H9 (cell line): ENCODE data around the gene B3GNT9. TPM values are rescaled to one million over a fixed set of nuclear protein-coding genes. Genes with fewer than 3 reads are reported as not detected.

Experiments
- DNase-seq: peaks from one replicate; pipeline ENCODE4 v3.0.0-alpha.2; 2017
- H2AFZ ChIP-seq: one replicate; pipeline ENCODE4 v1.6.1; 2013; ENCODE audit warnings: mild to moderate bottlenecking, low read length, control low read depth, moderate library complexity
- H2AK5ac ChIP-seq: 2 replicates; pipeline ENCODE4 v1.6.1; 2013; ENCODE audit warnings: low read length, control low read depth, mixed read lengths; ENCODE audit not compliant: insufficient read length
- H2BK120ac ChIP-seq: one replicate; pipeline ENCODE4 v1.6.1; 2013; ENCODE audit warnings: low read depth, mild to moderate bottlenecking, low read length, control low read depth, inconsistent platforms; ENCODE audit not compliant: poor library complexity, severe bottlenecking
- H2BK12ac ChIP-seq: 2 replicates; pipeline ENCODE4 v1.6.1; 2013; ENCODE audit warnings: low read length, control low read depth, mixed read lengths, low read depth; ENCODE audit not compliant: insufficient read length
- H2BK15ac ChIP-seq: 2 replicates; pipeline ENCODE4 v1.6.1; 2013; ENCODE audit warnings: low read depth, low read length, control low read depth
- H2BK20ac ChIP-seq: one replicate; pipeline ENCODE4 v1.6.1; 2013; ENCODE audit warnings: low read depth, mild to moderate bottlenecking, low read length, control low read depth, inconsistent platforms; ENCODE audit not compliant: poor library complexity, severe bottlenecking
- H2BK5ac ChIP-seq: 2 replicates; pipeline ENCODE4 v1.6.1; 2013; ENCODE audit warnings: low read length, control low read depth, mixed read lengths; ENCODE audit not compliant: insufficient read length
- H3K14ac ChIP-seq: 2 replicates; pipeline ENCODE4 v1.6.1; 2013; ENCODE audit warnings: low read length, control low read depth; ENCODE audit not compliant: insufficient read depth
- H3K18ac ChIP-seq: 2 replicates; pipeline ENCODE4 v1.6.1; 2013; ENCODE audit warnings: low read depth, mild to moderate bottlenecking, mixed read lengths, low read length, control low read depth; ENCODE audit not compliant: insufficient read length
- H3K23ac ChIP-seq: 2 replicates; pipeline ENCODE4 v1.6.1; 2013; ENCODE audit warnings: low read length, control low read depth, mixed read lengths, low read depth; ENCODE audit not compliant: insufficient read length
- H3K23me2 ChIP-seq: 2 replicates; pipeline ENCODE4 v1.6.1; 2013; ENCODE audit warnings: low read depth, mild to moderate bottlenecking, mixed read lengths, low read length, control low read depth; ENCODE audit not compliant: insufficient read length, poor library complexity, severe bottlenecking
- H3K27ac ChIP-seq: 2 replicates; pipeline ENCODE4 v1.5.1; 2013; ENCODE audit warnings: low read length, control low read depth, mixed read lengths, low read depth; ENCODE audit not compliant: insufficient read length
- H3K27me3 ChIP-seq: 2 replicates; pipeline ENCODE4 v1.6.1; 2013; ENCODE audit warnings: low read length, control low read depth, inconsistent platforms; ENCODE audit not compliant: insufficient read depth
- H3K4ac ChIP-seq: 2 replicates; pipeline ENCODE4 v1.6.1; 2013; ENCODE audit warnings: low read depth, mild to moderate bottlenecking, control low read depth, inconsistent platforms, low read length, moderate library complexity
- H3K4me1 ChIP-seq: 2 replicates; pipeline ENCODE4 v1.6.1; 2013; ENCODE audit warnings: low read length, control low read depth, inconsistent platforms; ENCODE audit not compliant: insufficient read depth
- H3K4me2 ChIP-seq: 2 replicates; pipeline ENCODE4 v1.6.1; 2013; ENCODE audit warnings: low read length, control low read depth, mixed read lengths; ENCODE audit not compliant: insufficient read length, insufficient read depth
- H3K56ac ChIP-seq: 2 replicates; pipeline ENCODE4 v1.6.1; 2013; ENCODE audit warnings: low read depth, mild to moderate bottlenecking, mixed read lengths, low read length, control low read depth; ENCODE audit not compliant: insufficient read length
- H3K79me1 ChIP-seq: 2 replicates; pipeline ENCODE4 v1.6.1; 2013; ENCODE audit warnings: low read depth, mild to moderate bottlenecking, moderate library complexity, low read length, control low read depth, inconsistent platforms; ENCODE audit not compliant: insufficient read depth, poor library complexity, severe bottlenecking
- H3K79me2 ChIP-seq: 2 replicates; pipeline ENCODE4 v1.6.1; 2013; ENCODE audit warnings: low read length, control low read depth, inconsistent platforms; ENCODE audit not compliant: insufficient read depth
- H3K9ac ChIP-seq: 2 replicates; pipeline ENCODE4 v1.6.1; 2013; ENCODE audit warnings: low read length, control low read depth, mixed read lengths; ENCODE audit not compliant: insufficient read length; ENCODE audit errors: extremely low read depth
- H3K9me3 ChIP-seq: one replicate; pipeline ENCODE4 v1.6.1; 2013; ENCODE audit warnings: low read depth, low read length, inconsistent platforms; ENCODE audit not compliant: control insufficient read depth
- H3T11ph ChIP-seq: one replicate; pipeline ENCODE4 v1.6.1; 2013; ENCODE audit warnings: mild to moderate bottlenecking, low read length, control low read depth, inconsistent platforms
- H4K20me1 ChIP-seq: one replicate; pipeline ENCODE4 v1.6.1; 2013; ENCODE audit not compliant: control insufficient read depth, insufficient read length, insufficient read depth
- H4K5ac ChIP-seq: 2 replicates; pipeline ENCODE4 v1.6.1; 2013; ENCODE audit warnings: low read depth, mild to moderate bottlenecking, mixed read lengths, low read length, control low read depth; ENCODE audit not compliant: insufficient read length
- H4K8ac ChIP-seq: replicated peaks from 2 replicates; pipeline ENCODE4 v1.6.1; 2013; ENCODE audit warnings: low read length, control low read depth, mixed read lengths, low read depth; ENCODE audit not compliant: insufficient read length
- H4K91ac ChIP-seq: 2 replicates; pipeline ENCODE4 v1.6.1; 2013; ENCODE audit warnings: low read depth, mild to moderate bottlenecking, moderate library complexity, mixed read lengths, low read length, control low read depth; ENCODE audit not compliant: insufficient read length
- H3K27ac Mint-ChIP-seq, 3 experiments: 2 replicates in 2 of 3; 3 replicates in 1 of 3; pipeline ENCODE4 v1.8.0; 2020 to 2021; ENCODE audit warnings: mixed read lengths in 3 of 3, mild to moderate bottlenecking in 1 of 3, moderate library complexity in 1 of 3
- H3K27me3 Mint-ChIP-seq: 2 replicates; pipeline ENCODE4 v1.8.0; 2021; ENCODE audit warnings: low read depth, mild to moderate bottlenecking, moderate library complexity, mixed read lengths
- H3K36me3 Mint-ChIP-seq, 3 experiments: 2 replicates in 2 of 3; 3 replicates in 1 of 3; pipeline ENCODE4 v1.8.0; 2020 to 2021; ENCODE audit warnings: low read depth in 3 of 3, mixed read lengths in 3 of 3; ENCODE audit not compliant: insufficient read depth in 1 of 3
- H3K4me1 Mint-ChIP-seq, 2 experiments: 2 replicates each; pipeline ENCODE4 v1.8.0; 2020; ENCODE audit warnings: mixed read lengths in 2 of 2
- H3K4me3 Mint-ChIP-seq, 2 experiments: 2 replicates in 1 of 2; 3 replicates in 1 of 2; pipeline ENCODE4 v1.8.0; 2020 to 2021; ENCODE audit warnings: mild to moderate bottlenecking in 2 of 2, mixed read lengths in 2 of 2, moderate library complexity in 1 of 2
- H3K9me3 Mint-ChIP-seq, 2 experiments: 2 replicates in 1 of 2; 3 replicates in 1 of 2; pipeline ENCODE4 v1.8.0; 2020; ENCODE audit warnings: mild to moderate bottlenecking in 2 of 2, mixed read lengths in 2 of 2, moderate library complexity in 1 of 2
- CTCF ChIP-seq: fragments of 200-600 bp; sonication (generic); conservative IDR thresholded peaks from 3 replicates; pipeline ENCODE4 v1.8.0; 2021; ENCODE audit warnings: antibody characterized with exemption, mild to moderate bottlenecking
- WGBS: extraction: QIAGEN DNeasy Blood & Tissue Kit; methylation state at CpG from one replicate; pipeline ENCODE4 v1.1.7; 2013; ENCODE audit warnings: missing lambda C conversion rate, low lambda C conversion rate, mixed read lengths; ENCODE audit not compliant: insufficient read length; ENCODE audit errors: extremely low coverage; 5-methylcytosine and 5-hydroxymethylcytosine counted together
- total RNA-seq: library from RNA; stranded (reverse); gene quantifications from 2 replicates; pipeline ENCODE4 v1.2.1, GENCODE V29; 2021

Gene B3GNT9
- total RNA-seq, 1 experiment from 2014 or later = 11.2 TPM

- H3K36me3 Mint-ChIP-seq = peaks cover 0 to 10% (median 9%) of the 10 kb centered on the region in 3 experiments; a peak in 6 of 7 replicates
- Histone ChIP-seq H3K9me3 (no peaks in the 10 kb centered on the region), H4K8ac (no peak overlapping the region), H2BK120ac (no peak overlapping the region), H2AK5ac (no peak overlapping the region), H2BK5ac (no peak overlapping the region), H2BK20ac (no peak overlapping the region), H3K18ac (no peak overlapping the region), H2AFZ (no peak overlapping the region), H3K79me2 (peaks cover 3% of the 10 kb centered on the region; the same call in 1 of the 2 replicates), H3K14ac (no peak overlapping the region), H3K56ac (no peak overlapping the region), H3K79me1 (peaks cover 5% of the 10 kb centered on the region), H3K27me3 (no peaks in the 10 kb centered on the region), H3K27ac (no peak overlapping the region), H3K23me2 (no peaks in the 10 kb centered on the region), H3K9ac (no peak overlapping the region), H4K91ac (no peak overlapping the region), H3K4me1 (no peaks in the 10 kb centered on the region; the same call in 1 of the 2 replicates), H3T11ph (no peak overlapping the region), H4K5ac (no peak overlapping the region), H2BK15ac (no peak overlapping the region), H3K23ac (no peak overlapping the region), H3K4ac (no peak overlapping the region), H4K20me1 (no peaks in the 10 kb centered on the region), H2BK12ac (no peak overlapping the region), H3K4me2 (no peak overlapping the region)
- no peaks in the 10 kb centered on the region for H3K9me3 Mint-ChIP-seq
- H3K4me1 Mint-ChIP-seq = peaks cover 13 to 14% of the 10 kb centered on the region in 2 experiments
- H3K27me3 Mint-ChIP-seq = no peaks in the 10 kb centered on the region; the same call in 1 of the 2 replicates
- no CpG with 5 or more reads among the region's 7 CpGs for WGBS
- no peak for TF ChIP-seq CTCF
- no peak overlapping the region for H3K27ac Mint-ChIP-seq
- H3K4me3 Mint-ChIP-seq = no peak overlapping the region
- DNase-seq = no peak
Measured at GRCh38 chr16:67115639-67116038, 35.2 kb downstream of the B3GNT9 start.
